ENCODE measurements around the gene KIAA0753. TPM values are rescaled to one million over a fixed set of nuclear protein-coding genes. Genes with fewer than 3 reads are reported as not detected.

The KIAA0753 gene
- total RNA-seq, 1 experiment from 2014 or later = 13.0 TPM

GRCh38 chr17:6599364-6599763 is 41.1 kb downstream of the KIAA0753 start:
- CTCF ChIA-PET = no interaction called here
- Histone ChIP-seq H3K27ac (ENCODE audit: low read length) (no peak overlapping the region), H3K4me3 (ENCODE audit: low read depth in 2 of 2, low read length in 2 of 2) (no peak overlapping the region), H3K36me3 (ENCODE audit: control insufficient read depth, insufficient read depth, low read length) (peaks cover 7% of the 10 kb centered on the region), H3K27me3 (ENCODE audit: control insufficient read depth, insufficient read depth, low read length) (no peaks in the 10 kb centered on the region), H3K9me3 (ENCODE audit: control insufficient read depth, insufficient read depth, low read depth, low read length) (no peaks in the 10 kb centered on the region), H3K4me1 (ENCODE audit: control insufficient read depth, insufficient read depth, low read length) (0 out of 2 replicates have a peak, but pooled peaks cover 2% of the 10 kb centered on the region)
- ATAC-seq (no peak), DNase-seq (ENCODE audit: low read depth, low spot score) (no peak)
- BruUV-seq (replicated peaks) = no TSS peak
- intact Hi-C loops (cut with micrococcal nuclease; ENCODE audit: unreplicated experiment) (no loop called here), in situ Hi-C loops (cut with HindIII; ENCODE audit: low pct_unique_long_range_greater_than_20kb, low sequenced_read_pairs) (no loop called here)
- POLR2A ChIA-PET = no interaction called here
- TF ChIP-seq REST (IDR thresholded peaks at IDR 0.05; ENCODE audit: insufficient read depth in 1 of 2, low read depth in 2 of 2, low read length in 1 of 2) (no peak), TCF7L2 (IDR thresholded peaks at IDR 0.05; ENCODE audit: low read depth, low read length) (no peak), CTCF (IDR thresholded peaks at IDR 0.05) (no peak), POLR2AphosphoS5 (IDR thresholded peaks at IDR 0.05; ENCODE audit: low read depth, low read length) (no peak), SIN3A (IDR thresholded peaks at IDR 0.05; ENCODE audit: borderline replicate concordance, insufficient read depth, low read depth, low read length) (no peak)

- Histone ChIP-seq H3K4me3 (ENCODE audit: low read depth in 2 of 2, low read length in 2 of 2) (no peak overlapping the region), H3K27me3 (ENCODE audit: control insufficient read depth, insufficient read depth, low read length) (no peaks in the 10 kb centered on the region), H3K9me3 (ENCODE audit: control insufficient read depth, insufficient read depth, low read depth, low read length) (no peaks in the 10 kb centered on the region), H3K36me3 (ENCODE audit: control insufficient read depth, insufficient read depth, low read length) (peaks cover 12% of the 10 kb centered on the region), H3K4me1 (ENCODE audit: control insufficient read depth, insufficient read depth, low read length) (0 out of 2 replicates have a peak, but pooled peaks cover 2% of the 10 kb centered on the region), H3K27ac (ENCODE audit: low read length) (no peak overlapping the region)
- TF ChIP-seq TCF7L2 (IDR thresholded peaks at IDR 0.05; ENCODE audit: low read depth, low read length) (no peak), REST (IDR thresholded peaks at IDR 0.05; ENCODE audit: insufficient read depth in 1 of 2, low read depth in 2 of 2, low read length in 1 of 2) (no peak), POLR2AphosphoS5 (IDR thresholded peaks at IDR 0.05; ENCODE audit: low read depth, low read length) (no peak), CTCF (IDR thresholded peaks at IDR 0.05) (no peak), SIN3A (IDR thresholded peaks at IDR 0.05; ENCODE audit: borderline replicate concordance, insufficient read depth, low read depth, low read length) (no peak)
- CTCF ChIA-PET = no interaction called here
- in situ Hi-C loops (cut with HindIII; ENCODE audit: low pct_unique_long_range_greater_than_20kb, low sequenced_read_pairs) (no loop called here), intact Hi-C loops (cut with micrococcal nuclease; ENCODE audit: unreplicated experiment) (no loop called here)
- DNase-seq (ENCODE audit: low read depth, low spot score) = no peak
- POLR2A ChIA-PET = no interaction called here
- no TSS peak for BruUV-seq (replicated peaks)
- no peak for ATAC-seq
Observed at GRCh38 chr17:6597727-6598126, 42.8 kb downstream of the KIAA0753 start.

Data from Panc1 (cell line).